ENCODE results near the gene AP4E1. TPM values are rescaled to one million over a fixed set of nuclear protein-coding genes. Genes with fewer than 3 reads are reported as not detected.
"Not testable (repeated sequence)": the region's sequence is repeated elsewhere in the genome, so short reads cannot be mapped to it uniquely, and the experiment has no call there.

The AP4E1 gene
- total RNA-seq, 1 donor from 2014 or later = 6.0 TPM

GRCh38 chr15:50933341-50933740 is 24.9 kb downstream of the AP4E1 start:
- intact Hi-C loops (cut with DNase I) = no loop called here
- DNase-seq (no peak), ATAC-seq (ENCODE audit: poor library complexity) (no peak)

- no peak for ATAC-seq (ENCODE audit: poor library complexity)
- intact Hi-C loops (cut with DNase I) = no loop called here
- DNase-seq = no peak
These were observed 30.0 kb downstream of the AP4E1 start for GRCh38 chr15:50938525-50938924.

- intact Hi-C loops (cut with DNase I) = no loop called here
- DNase-seq (no peak), ATAC-seq (ENCODE audit: poor library complexity) (no peak)
These were observed 31.4 kb downstream of the AP4E1 start for GRCh38 chr15:50939911-50940310.

- ATAC-seq (ENCODE audit: poor library complexity) (no peak), DNase-seq (no peak)
- intact Hi-C loops (cut with DNase I) = no loop called here
These were observed 32.0 kb downstream of the AP4E1 start for GRCh38 chr15:50940506-50940905.

- no peak for DNase-seq
- no peak for ATAC-seq (ENCODE audit: poor library complexity)
These were observed 35.2 kb downstream of the AP4E1 start for GRCh38 chr15:50943638-50944037.

GRCh38 chr15:50944672-50945071 is 36.2 kb downstream of the AP4E1 start:
- ATAC-seq (ENCODE audit: poor library complexity) = no peak
- intact Hi-C loops (cut with DNase I) = no loop called here
- DNase-seq = no peak

More at GRCh38 chr15:50943638-50944037, 35.2 kb downstream of the AP4E1 start:
- intact Hi-C loops (cut with DNase I) = no loop called here

- ATAC-seq (ENCODE audit: poor library complexity) (no peak), DNase-seq (no peak)
- intact Hi-C loops (cut with DNase I) = no loop called here
These were observed 37.2 kb downstream of the AP4E1 start for GRCh38 chr15:50945725-50946124.

GRCh38 chr15:50950745-50951144 is 42.3 kb downstream of the AP4E1 start:
- intact Hi-C loops (cut with DNase I); ATAC-seq (ENCODE audit: poor library complexity); DNase-seq: not testable (repeated sequence)

- ATAC-seq (ENCODE audit: poor library complexity) (no peak), DNase-seq (no peak)
- intact Hi-C loops (cut with DNase I) = no loop called here
These were observed 44.8 kb downstream of the AP4E1 start for GRCh38 chr15:50953302-50953701.

- ATAC-seq (ENCODE audit: poor library complexity); DNase-seq; intact Hi-C loops (cut with DNase I): not testable (repeated sequence)
These were observed 46.4 kb downstream of the AP4E1 start for GRCh38 chr15:50954837-50955236.

- DNase-seq (no peak), ATAC-seq (ENCODE audit: poor library complexity) (no peak)
- intact Hi-C loops (cut with DNase I) = no loop called here
These were observed 51.2 kb downstream of the AP4E1 start for GRCh38 chr15:50959717-50960116.

- DNase-seq (no peak), ATAC-seq (ENCODE audit: poor library complexity) (no peak)
- intact Hi-C loops (cut with DNase I) = no loop called here
These were observed 55.6 kb downstream of the AP4E1 start for GRCh38 chr15:50964075-50964474.

GRCh38 chr15:50968353-50968752 is 59.9 kb downstream of the AP4E1 start:
- intact Hi-C loops (cut with DNase I) = no loop called here
- DNase-seq (no peak), ATAC-seq (ENCODE audit: poor library complexity) (no peak)

GRCh38 chr15:50970524-50970923 is 62.0 kb downstream of the AP4E1 start:
- intact Hi-C loops (cut with DNase I) = no loop called here
- DNase-seq (no peak), ATAC-seq (ENCODE audit: poor library complexity) (no peak)

GRCh38 chr15:50971115-50971514 is 62.6 kb downstream of the AP4E1 start:
- no peak for ATAC-seq (ENCODE audit: poor library complexity)
- DNase-seq = no peak
- intact Hi-C loops (cut with DNase I) = no loop called here

- ATAC-seq (ENCODE audit: poor library complexity) = no peak
- DNase-seq = no peak
- intact Hi-C loops (cut with DNase I) = no loop called here
These were observed 63.1 kb downstream of the AP4E1 start for GRCh38 chr15:50971542-50971941.

GRCh38 chr15:50973605-50974004 is 65.1 kb downstream of the AP4E1 start:
- no peak for DNase-seq
- intact Hi-C loops (cut with DNase I) = no loop called here

GRCh38 chr15:50977162-50977561 is 68.7 kb downstream of the AP4E1 start:
- ATAC-seq (ENCODE audit: poor library complexity) (no peak), DNase-seq (no peak)
- intact Hi-C loops (cut with DNase I) = no loop called here

More at GRCh38 chr15:50973605-50974004, 65.1 kb downstream of the AP4E1 start:
- ATAC-seq (ENCODE audit: poor library complexity) = no peak

GRCh38 chr15:50978580-50978979 is 70.1 kb downstream of the AP4E1 start:
- no peak for ATAC-seq (ENCODE audit: poor library complexity)
- intact Hi-C loops (cut with DNase I) = no loop called here
- no peak for DNase-seq

- intact Hi-C loops (cut with DNase I) = no loop called here
- no peak for ATAC-seq (ENCODE audit: poor library complexity)
- no peak for DNase-seq
These were observed 70.6 kb downstream of the AP4E1 start for GRCh38 chr15:50979041-50979440.

GRCh38 chr15:50993598-50993997 is 85.1 kb downstream of the AP4E1 start:
- ATAC-seq (ENCODE audit: poor library complexity) (no peak), DNase-seq (no peak)
- intact Hi-C loops (cut with DNase I) = no loop called here
